B cell (primary cell): ENCODE data around the gene DENND4C. TPM values are rescaled to one million over a fixed set of nuclear protein-coding genes. Genes with fewer than 3 reads are reported as not detected.

ENCODE experiments used
- ATAC-seq: fragments of 200-7000 bp; cut with Tn5 transposase; one replicate; pipeline ENCODE4 v1.10.0; 2021; ENCODE audit warnings: low read depth, mild to moderate bottlenecking, moderate number of reproducible peaks, moderate library complexity
- CTCF ChIA-PET: fragments of 350-600 bp; sonication (Branson Sonifier 250); formaldehyde crosslinking; loops from one replicate; lab custom pipeline; 2021; ENCODE audit warnings: antibody characterized with exemption, inconsistent platforms; lab: Charles Lee
- POLR2A ChIA-PET: fragments of 350-600 bp; sonication (Branson Sonifier 250); formaldehyde crosslinking; loops from one replicate; lab custom pipeline; 2021; ENCODE audit warnings: antibody characterized with exemption; lab: Charles Lee
- DNase-seq: peaks from one replicate; pipeline ENCODE4 v3.0.0; 2013
- H2AFZ ChIP-seq: 2 replicates; pipeline ENCODE4 v1.6.1; 2012; ENCODE audit warnings: mild to moderate bottlenecking, low read depth, low read length; ENCODE audit not compliant: insufficient read depth, poor library complexity, severe bottlenecking
- H3K27ac ChIP-seq, 2 donors: 1 replicate in 1 of 2; 2 replicates in 1 of 2; pipeline ENCODE4 v1.5.1; 2012 to 2013; ENCODE audit warnings: low read length in 2 of 2, mild to moderate bottlenecking in 2 of 2, moderate library complexity in 1 of 2
- H3K27me3 ChIP-seq, 4 experiments: fragments of 200-600 bp in 1 of 4; sonication (generic) in 1 of 4; replicated peaks in 1 of 4; 1 replicate in 2 of 4; 2 replicates in 2 of 4; pipeline versions ENCODE4 v1.6.1 to v1.7.0; 2013 to 2016; ENCODE audit warnings: low read length in 3 of 4, mild to moderate bottlenecking in 2 of 4, mixed read lengths in 1 of 4, moderate library complexity in 1 of 4; ENCODE audit not compliant: insufficient read depth in 4 of 4, control insufficient read depth in 3 of 4; ENCODE audit errors: control extremely low read depth in 1 of 4
- H3K36me3 ChIP-seq, 2 experiments: replicated peaks in 1 of 2; 1 replicate in 1 of 2; 2 replicates in 1 of 2; pipeline versions ENCODE4 v1.6.1 to v1.7.1; 2013; ENCODE audit warnings: low read length in 1 of 2; ENCODE audit not compliant: insufficient read depth in 2 of 2, control insufficient read depth in 1 of 2; ENCODE audit errors: control extremely low read depth in 1 of 2, extremely low read depth in 1 of 2
- H3K4me1 ChIP-seq, 2 donors: fragments of 200-600 bp in 1 of 2; sonication (generic) in 1 of 2; 1 replicate in 1 of 2; 2 replicates in 1 of 2; pipeline versions ENCODE4 v1.5.1 to v1.6.1; 2013 to 2017; ENCODE audit warnings: low read length in 2 of 2; ENCODE audit not compliant: control insufficient read depth in 2 of 2, insufficient read depth in 2 of 2
- H3K4me2 ChIP-seq: replicated peaks from 2 replicates; pipeline ENCODE3; 2012; ENCODE audit warnings: mild to moderate bottlenecking, low read depth, low read length; ENCODE audit not compliant: poor library complexity, severe bottlenecking
- H3K4me3 ChIP-seq, 5 experiments: fragments of 200-600 bp in 1 of 5; sonication (generic) in 1 of 5; 1 replicate in 3 of 5; 2 replicates in 2 of 5; pipeline versions ENCODE4 v1.5.1 to v1.7.0; 2011 to 2016; ENCODE audit warnings: low read length in 4 of 5, mild to moderate bottlenecking in 4 of 5, low read depth in 2 of 5, control low read depth in 1 of 5, moderate library complexity in 1 of 5; ENCODE audit not compliant: insufficient read depth in 1 of 5; ENCODE audit errors: control extremely low read depth in 1 of 5, extremely low read depth in 1 of 5
- H3K79me2 ChIP-seq: fragments of 200-600 bp; sonication (generic); one replicate; pipeline ENCODE4 v1.6.0; 2016; ENCODE audit warnings: low read length; ENCODE audit not compliant: control insufficient read depth, insufficient read depth
- H3K9ac ChIP-seq: fragments of 200-600 bp; sonication (generic); 2 replicates; pipeline ENCODE4 v1.6.1; 2017; ENCODE audit warnings: mild to moderate bottlenecking, low read length, moderate library complexity
- H3K9me3 ChIP-seq, 3 donors: one replicate each; pipeline versions ENCODE4 v1.6.1 to v1.7.1; 2013; ENCODE audit warnings: low read length in 2 of 3; ENCODE audit not compliant: control insufficient read depth in 2 of 3, insufficient read depth in 1 of 3; ENCODE audit errors: control extremely low read depth in 1 of 3
- H4K20me1 ChIP-seq: 2 replicates; pipeline ENCODE4 v1.6.0; 2012; ENCODE audit warnings: mild to moderate bottlenecking, low read length; ENCODE audit not compliant: insufficient read depth, control insufficient read depth, poor library complexity, severe bottlenecking
- H3K27ac Mint-ChIP-seq: one replicate; pipeline ENCODE4 v1.8.0; 2021; ENCODE audit warnings: mixed read lengths
- H3K27me3 Mint-ChIP-seq: one replicate; pipeline ENCODE4 v1.8.0; 2021; ENCODE audit warnings: mixed read lengths
- H3K4me1 Mint-ChIP-seq: one replicate; pipeline ENCODE4 v1.8.0; 2021; ENCODE audit warnings: mixed read lengths
- H3K4me3 Mint-ChIP-seq: one replicate; pipeline ENCODE4 v1.8.0; 2021; ENCODE audit warnings: mixed read lengths
- H3K9me3 Mint-ChIP-seq: one replicate; pipeline ENCODE4 v1.8.0; 2022; ENCODE audit warnings: mixed read lengths; ENCODE audit not compliant: insufficient read depth
- EZH2 ChIP-seq: IDR thresholded peaks from 2 replicates; pipeline ENCODE4 v1.6.1; 2012; ENCODE audit warnings: borderline replicate concordance, low read depth, mild to moderate bottlenecking, moderate library complexity, low read length; ENCODE audit not compliant: insufficient read depth, poor library complexity, severe bottlenecking
- WGBS: methylation state at CpG from one replicate; pipeline ENCODE4 v1.1.5; 2013; ENCODE audit warnings: missing lambda C conversion rate; ENCODE audit not compliant: insufficient coverage; 5-methylcytosine and 5-hydroxymethylcytosine counted together
- intact Hi-C: fragments of 100-400 bp; cut with micrococcal nuclease; formaldehyde crosslinking; loops from one replicate; pipeline ENCODE4 v1.10.0; 2022
- polyA plus RNA-seq: library from polyadenylated mRNA; depleted of rRNA; stranded (reverse); fragments of >200 nt; gene quantifications from 2 replicates; pipeline ENCODE4 v1.2.3, GENCODE V29; 2012
- total RNA-seq, 2 donors: library from RNA; stranded (reverse); fragments of 120-200 nt in 1 of 2; gene quantifications; 1 replicate in 1 of 2; 2 replicates in 1 of 2; pipeline versions ENCODE4 v1.2.3 to v1.2.4, GENCODE V29; 2013 to 2022
- TF ChIP-seq, protein P1 (sequence below): fragments of 200-600 bp; IDR thresholded peaks from one replicate; pipeline ENCODE4 v1.8.0; 2022; ENCODE audit warnings: antibody characterized with exemption, mild to moderate bottlenecking

The DENND4C gene
- total and polyA plus RNA-seq, 2 donors (not counting 1 experiment from before 2014, with no cell fraction given) = 9.9 to 52.4 TPM

DNA sequence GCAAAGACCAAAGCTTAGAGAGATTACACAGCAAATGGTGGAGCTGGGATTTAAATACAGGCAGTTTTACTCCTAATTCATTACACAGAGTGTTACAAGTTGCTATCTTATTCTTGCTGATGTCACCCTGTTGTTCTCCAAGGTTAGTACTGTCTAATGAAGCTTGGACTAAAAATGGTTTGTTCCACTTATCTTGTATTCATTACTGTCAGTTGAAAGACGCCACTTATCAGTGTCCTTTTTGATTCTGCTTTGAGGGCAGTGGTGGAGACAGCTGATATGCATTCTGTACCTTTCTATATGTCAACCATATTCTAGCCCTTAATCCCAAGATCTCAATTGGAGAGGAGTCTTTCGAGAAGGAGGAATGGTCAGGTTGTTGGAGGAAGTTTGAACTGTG lies 14.0 kb upstream of the DENND4C start:
- ChIA-PET POLR2A (no interaction called here), CTCF (interaction anchor here (1.3 kb wide), 1 partner anchor 43 kb away, joined by 3 read pairs; no protein-coding TSS in a partner anchor)
- no peak overlapping the region for H3K4me3 ChIP-seq
- no peaks in the 10 kb centered on the region for H3K9me3 ChIP-seq
- ATAC-seq (no peak), DNase-seq (no peak)
- WGBS = no CpG with 5 or more reads among the region's 2 CpGs
- Mint-ChIP-seq H3K27ac (no peak overlapping the region), H3K4me3 (no peak overlapping the region), H3K27me3 (no peaks in the 10 kb centered on the region), H3K9me3 (no peaks in the 10 kb centered on the region), H3K4me1 (no peaks in the 10 kb centered on the region)
- H3K4me2 ChIP-seq = no peak overlapping the region
- H3K36me3 ChIP-seq = no peaks in the 10 kb centered on the region
- TF ChIP-seq, protein P1, sequence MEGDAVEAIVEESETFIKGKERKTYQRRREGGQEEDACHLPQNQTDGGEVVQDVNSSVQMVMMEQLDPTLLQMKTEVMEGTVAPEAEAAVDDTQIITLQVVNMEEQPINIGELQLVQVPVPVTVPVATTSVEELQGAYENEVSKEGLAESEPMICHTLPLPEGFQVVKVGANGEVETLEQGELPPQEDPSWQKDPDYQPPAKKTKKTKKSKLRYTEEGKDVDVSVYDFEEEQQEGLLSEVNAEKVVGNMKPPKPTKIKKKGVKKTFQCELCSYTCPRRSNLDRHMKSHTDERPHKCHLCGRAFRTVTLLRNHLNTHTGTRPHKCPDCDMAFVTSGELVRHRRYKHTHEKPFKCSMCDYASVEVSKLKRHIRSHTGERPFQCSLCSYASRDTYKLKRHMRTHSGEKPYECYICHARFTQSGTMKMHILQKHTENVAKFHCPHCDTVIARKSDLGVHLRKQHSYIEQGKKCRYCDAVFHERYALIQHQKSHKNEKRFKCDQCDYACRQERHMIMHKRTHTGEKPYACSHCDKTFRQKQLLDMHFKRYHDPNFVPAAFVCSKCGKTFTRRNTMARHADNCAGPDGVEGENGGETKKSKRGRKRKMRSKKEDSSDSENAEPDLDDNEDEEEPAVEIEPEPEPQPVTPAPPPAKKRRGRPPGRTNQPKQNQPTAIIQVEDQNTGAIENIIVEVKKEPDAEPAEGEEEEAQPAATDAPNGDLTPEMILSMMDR = no peak
- TF ChIP-seq EZH2 = no peak
- H3K4me1 ChIP-seq = no peaks in the 10 kb centered on the region
- intact Hi-C loops = no loop called here
- no peaks in the 10 kb centered on the region for H4K20me1 ChIP-seq
- no peaks in the 10 kb centered on the region for H3K79me2 ChIP-seq
- H3K27ac ChIP-seq = no peak overlapping the region
- no peak overlapping the region for H3K9ac ChIP-seq
- H3K27me3 ChIP-seq = no peaks in the 10 kb centered on the region
- H2AFZ ChIP-seq = no peak overlapping the region

DNA sequence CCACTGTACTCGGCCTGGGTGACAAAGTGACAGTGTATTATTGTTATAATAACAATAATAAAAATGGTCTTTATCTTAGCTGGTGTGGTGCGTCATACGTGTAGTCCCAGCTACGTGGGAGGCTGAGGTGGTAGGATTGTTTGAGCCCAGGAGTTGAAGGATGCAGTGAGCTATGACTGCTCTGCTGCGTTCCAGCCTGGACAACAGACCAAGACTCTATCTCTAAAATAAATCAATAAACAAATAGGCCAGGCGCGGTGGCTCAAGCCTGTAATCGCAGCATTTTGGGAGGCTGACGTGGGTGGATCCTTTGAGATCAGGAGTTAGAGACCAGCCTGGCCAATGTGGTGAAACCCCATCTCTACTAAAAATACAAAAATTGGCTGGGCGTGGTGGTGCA lies 9.2 kb upstream of the DENND4C start:
- no peaks in the 10 kb centered on the region for H3K9me3 ChIP-seq
- no peaks in the 10 kb centered on the region for H3K27me3 ChIP-seq
- ATAC-seq (no peak), DNase-seq (no peak)
- H3K27ac ChIP-seq = no peak overlapping the region
- H3K9ac ChIP-seq = no peak overlapping the region
- no peak overlapping the region for H2AFZ ChIP-seq
- TF ChIP-seq, protein P1 = no peak
- TF ChIP-seq EZH2 = no peak
- ChIA-PET CTCF (interaction anchor here (1.1 kb wide), 1 partner anchor 236 kb away, joined by 3 read pairs; no protein-coding TSS in a partner anchor), POLR2A (no interaction called here)
- no peaks in the 10 kb centered on the region for H3K79me2 ChIP-seq
- H3K4me1 ChIP-seq = no peaks in the 10 kb centered on the region
- Mint-ChIP-seq H3K4me1 (no peaks in the 10 kb centered on the region), H3K27me3 (no peaks in the 10 kb centered on the region), H3K9me3 (no peaks in the 10 kb centered on the region), H3K27ac (no peak overlapping the region), H3K4me3 (no peak overlapping the region)
- WGBS = 80% methylated on average over 3 of the region's 10 CpGs
- no peaks in the 10 kb centered on the region for H4K20me1 ChIP-seq
- intact Hi-C loops = no loop called here
- no peak overlapping the region for H3K4me3 ChIP-seq
- H3K36me3 ChIP-seq = no peaks in the 10 kb centered on the region
- no peak overlapping the region for H3K4me2 ChIP-seq
